GM18873 (cell line): Measurements from ENCODE around the gene SFXN5.

Experiments used
- ATAC-seq: cut with Tn5 transposase; IDR thresholded peaks from one replicate; pipeline ENCODE4 v1.9.1; 2021; ENCODE audit warnings: mild to moderate bottlenecking, moderate library complexity, moderate number of reproducible peaks; ENCODE audit not compliant: unreplicated experiment, low FRiP score

SFXN5 gene

GRCh38 chr2:73053316-73054114 lies 18.0 kb downstream of the SFXN5 start:
- no peak for ATAC-seq

DNA sequence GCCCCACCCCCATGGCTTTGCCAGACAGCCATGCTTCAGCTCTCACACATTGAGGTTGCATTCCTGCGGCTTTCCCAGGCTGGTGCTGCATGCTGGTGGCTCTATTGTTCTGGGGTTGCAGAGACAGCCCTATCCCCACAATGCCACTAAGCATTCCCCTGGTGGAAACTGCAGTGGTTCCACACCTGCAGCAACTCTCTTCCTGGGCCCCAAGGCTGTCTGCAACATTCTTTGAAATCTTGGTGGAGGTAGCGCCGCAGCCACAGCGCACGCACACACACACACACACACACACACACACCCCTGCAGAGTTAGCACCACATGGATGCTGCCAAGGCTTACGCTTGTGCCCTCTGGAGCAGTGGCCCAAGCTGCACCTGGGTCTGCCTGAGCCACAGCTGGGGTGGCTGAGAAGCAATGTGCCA lies 21.4 kb downstream of the SFXN5 start:
- no peak for ATAC-seq

DNA sequence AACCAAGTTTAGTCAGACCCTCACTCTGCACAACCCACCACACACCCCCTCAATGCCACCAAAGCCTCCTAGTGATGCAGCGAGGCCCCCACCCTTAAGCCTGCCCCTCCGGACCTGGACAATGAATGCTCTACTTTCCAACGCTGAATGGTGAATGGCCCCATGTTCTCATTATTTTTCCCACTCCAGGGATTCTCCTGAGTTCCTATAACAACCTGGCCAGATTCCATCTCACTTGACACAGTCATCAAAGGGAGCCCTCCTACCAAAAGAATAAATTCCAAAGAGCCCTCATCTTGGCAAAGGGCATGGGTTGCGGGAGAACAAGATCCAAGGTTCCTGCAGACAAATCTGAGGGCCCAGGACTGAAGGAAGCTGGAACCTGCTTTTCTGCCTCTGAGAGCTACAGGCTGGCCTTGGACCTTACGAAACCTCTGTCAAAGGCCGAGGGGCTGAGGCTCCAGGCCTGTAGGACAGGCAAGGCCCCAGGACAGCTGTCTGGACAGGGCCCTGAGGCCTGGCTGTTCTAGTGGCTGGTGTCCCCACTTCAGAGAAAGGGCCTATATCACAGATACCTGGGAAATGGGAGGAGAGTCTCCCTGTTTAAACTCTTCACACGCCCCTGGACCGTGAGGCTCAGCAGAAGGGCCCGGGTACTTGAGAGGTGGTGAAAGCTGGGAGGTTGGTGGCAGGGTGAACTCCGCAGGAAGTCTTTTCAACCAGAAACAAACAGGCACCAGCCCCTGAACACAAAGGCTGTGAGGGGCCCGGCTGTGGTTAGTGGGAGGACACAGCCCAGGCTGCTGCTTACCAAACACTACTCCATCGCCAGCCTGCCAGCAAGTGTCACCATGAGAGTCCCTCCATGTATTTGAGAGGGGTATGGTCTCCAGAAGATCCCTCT lies 27.3 kb downstream of the SFXN5 start:
- ATAC-seq: no peak

DNA sequence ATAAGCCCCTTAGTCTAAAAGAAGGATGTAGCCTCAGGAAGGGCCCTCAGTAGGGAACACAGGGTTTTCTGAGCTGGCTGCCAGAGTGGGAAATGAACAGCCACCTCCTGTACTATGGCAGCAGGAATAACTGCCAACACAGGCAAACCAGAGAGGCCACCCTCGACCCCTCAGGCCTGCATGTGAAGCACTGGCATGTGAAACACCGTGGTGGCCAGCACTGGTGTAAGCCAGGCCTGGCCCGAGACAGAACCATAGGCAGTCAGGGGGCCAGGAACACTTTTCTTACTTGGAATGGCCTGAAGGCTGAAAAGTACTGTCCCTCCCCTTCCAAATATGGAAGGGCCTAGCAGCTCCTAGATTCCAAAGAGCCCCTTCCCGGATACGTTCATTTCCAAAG lies 28.2 kb downstream of the SFXN5 start:
- no peak for ATAC-seq

GRCh38 chr2:73037947-73038585 lies 33.4 kb downstream of the SFXN5 start:
- ATAC-seq: no peak

DNA sequence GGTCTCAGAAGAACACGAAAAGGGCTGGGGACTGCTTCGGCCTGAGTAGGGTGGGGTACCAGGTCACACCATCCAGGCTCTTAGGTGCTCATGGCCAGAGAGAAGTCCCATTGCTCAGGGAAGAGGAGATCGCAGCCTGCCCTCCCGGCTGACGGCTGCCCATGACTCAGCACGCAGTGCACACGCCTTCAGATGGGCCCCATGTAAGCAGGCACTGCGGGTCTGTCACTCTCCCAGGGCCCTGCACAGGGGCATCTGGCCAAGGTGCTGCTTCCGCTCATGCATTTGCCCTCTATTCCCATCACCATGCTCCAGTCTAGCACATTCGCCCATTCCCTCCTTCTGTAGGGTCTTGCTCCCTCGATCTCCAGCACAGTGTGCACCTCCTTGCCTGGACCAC lies 34.7 kb downstream of the SFXN5 start:
- no peak for ATAC-seq

DNA sequence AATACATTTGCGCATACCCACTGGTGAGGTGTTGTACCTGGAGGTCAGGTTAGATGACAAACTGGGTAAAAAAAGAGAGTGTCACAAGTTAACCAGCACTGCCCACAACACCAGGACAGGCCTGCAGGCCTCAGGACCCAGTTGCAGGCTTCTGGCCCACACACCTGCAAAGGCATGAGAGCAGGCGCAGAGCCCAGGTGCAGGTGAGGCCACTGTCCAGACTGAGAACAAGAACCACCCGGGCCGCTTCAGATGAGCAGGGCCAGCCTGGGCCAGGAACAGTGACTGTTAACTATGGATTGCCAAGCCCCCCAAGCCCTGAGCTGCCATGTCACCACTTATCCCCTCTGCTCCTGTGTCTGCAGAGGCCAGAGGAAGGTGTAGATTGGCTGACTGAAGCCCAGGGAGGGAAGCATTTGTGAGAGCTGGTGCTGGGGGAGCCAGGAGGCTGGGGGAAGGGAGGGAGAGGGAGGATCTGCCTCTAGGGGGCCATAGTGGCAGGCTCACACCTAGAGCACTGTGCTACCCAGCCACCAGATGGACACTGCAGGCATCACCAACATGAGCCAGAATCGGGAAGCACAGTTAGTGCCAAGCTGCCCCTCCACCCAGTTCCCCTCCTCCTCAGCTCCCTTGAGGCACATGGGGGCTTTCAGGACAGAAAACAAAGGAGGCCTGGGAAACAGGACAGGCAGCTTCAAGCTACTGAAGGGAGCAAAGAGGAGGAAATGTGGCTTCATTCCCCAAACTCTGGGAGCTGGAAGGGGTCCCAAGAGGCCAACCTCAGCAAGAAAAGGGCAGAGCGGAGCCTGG lies 35.4 kb downstream of the SFXN5 start:
- no peak for ATAC-seq

DNA sequence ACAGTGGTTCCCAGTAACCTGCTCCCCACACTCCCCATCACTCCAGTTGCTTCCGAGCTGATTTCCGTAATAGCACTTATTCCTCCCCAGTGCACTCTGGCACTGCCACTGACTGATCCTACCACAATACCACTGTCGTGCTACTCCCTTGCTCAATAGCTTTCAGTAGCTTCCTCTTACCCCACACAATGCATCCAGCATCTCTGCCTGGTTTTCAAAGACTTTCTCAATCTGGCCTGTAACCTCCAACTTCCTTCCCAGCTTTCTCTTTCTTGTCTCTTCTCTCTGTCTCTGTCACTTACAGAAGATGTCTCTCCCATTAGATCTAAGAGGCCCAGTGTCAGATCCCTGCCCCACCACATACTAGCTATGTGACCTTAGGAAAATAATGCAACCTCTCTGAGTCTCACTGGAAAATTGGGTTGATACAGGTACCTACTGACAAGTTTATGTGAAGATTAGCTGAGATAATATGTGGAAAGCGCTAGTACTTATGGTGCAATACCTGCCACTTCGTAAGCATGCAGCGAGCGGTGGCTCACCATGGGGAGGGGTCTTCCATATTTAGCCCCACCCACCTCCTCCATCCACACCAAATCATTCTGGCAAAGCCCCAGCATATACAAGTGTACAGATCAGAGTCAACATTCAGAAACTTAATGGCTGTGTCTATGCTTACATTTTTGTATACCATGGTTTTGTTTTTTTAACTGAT lies 36.7 kb downstream of the SFXN5 start:
- ATAC-seq: no peak

DNA sequence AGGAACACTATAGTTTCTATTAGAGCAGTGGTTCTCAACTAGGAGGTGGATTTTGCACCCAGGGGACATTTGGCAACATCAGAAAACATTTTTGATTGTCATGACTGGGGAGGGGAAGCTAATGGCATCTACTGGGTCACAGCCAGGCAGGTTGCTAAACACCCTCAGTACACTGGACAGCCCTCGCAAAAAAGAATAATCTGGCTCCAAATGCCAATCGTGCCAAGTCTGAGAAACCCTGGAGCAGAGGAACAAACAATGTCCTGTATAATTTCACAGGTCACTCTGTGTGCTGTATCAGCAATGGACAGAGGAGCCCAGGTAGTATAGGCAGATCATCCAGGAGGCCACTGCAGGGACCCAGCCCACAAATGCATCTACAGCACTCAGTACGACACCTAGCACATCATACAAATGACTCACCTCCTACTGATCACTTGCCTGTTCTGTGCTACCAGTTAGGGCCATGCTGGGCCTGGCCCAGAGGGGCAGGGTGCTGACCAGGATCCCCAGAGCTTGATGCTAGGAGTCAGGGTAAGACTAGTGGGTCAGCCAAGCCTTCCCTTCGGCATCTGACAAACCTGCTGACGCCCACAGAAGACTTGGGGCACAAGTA lies 37.6 kb downstream of the SFXN5 start:
- ATAC-seq: no peak

GRCh38 chr2:73033142-73033765 lies 38.3 kb downstream of the SFXN5 start:
- ATAC-seq: no peak

- no peak for ATAC-seq
Measured at GRCh38 chr2:73032702-73033097, 38.8 kb downstream of the SFXN5 start.

DNA sequence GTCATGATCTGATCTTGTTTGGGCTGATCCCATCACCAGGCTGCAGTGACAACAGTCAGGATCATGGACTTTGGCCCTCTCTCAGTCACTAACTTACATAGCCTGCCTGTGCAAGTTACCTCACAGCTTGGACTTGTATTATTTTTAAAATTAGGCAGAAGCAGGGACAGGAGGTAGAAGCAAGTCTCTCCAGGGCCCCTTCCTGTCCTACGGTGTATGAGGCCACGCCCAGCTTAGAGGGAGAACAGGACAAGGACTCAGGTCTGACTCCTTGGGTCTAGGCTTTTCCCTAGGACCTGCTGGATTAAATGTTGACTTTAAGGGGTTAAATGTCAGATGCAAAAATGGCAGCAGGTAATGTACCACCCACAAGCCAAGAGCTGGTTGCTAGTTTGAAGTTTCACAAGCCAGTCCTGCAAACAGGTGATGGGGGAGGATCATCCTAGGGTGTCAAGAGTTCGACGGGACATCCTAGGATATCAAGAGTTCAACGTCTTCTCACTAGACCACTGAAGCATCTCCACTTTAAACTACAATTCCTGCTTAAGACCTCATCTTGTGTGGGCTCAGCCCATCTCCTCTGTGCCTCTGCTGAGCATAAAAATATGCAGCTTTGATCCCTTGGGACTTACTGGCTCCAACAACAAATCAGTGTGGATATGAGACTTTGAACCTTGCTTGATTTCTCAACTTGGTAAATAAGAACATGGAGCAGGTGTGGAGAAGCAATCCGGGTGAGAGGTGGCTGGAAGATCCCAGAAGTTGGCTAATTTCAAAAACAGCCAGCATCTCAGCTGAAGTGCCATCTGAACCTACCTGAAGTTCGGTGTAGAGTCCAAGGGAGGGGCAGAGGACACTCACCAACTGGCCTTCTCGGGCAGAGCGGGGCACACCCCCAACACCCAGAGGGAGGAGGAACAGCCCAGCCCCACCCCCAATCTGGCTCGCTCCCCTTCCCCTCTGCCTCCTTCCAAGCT lies 39.5 kb downstream of the SFXN5 start:
- ATAC-seq: no peak

DNA sequence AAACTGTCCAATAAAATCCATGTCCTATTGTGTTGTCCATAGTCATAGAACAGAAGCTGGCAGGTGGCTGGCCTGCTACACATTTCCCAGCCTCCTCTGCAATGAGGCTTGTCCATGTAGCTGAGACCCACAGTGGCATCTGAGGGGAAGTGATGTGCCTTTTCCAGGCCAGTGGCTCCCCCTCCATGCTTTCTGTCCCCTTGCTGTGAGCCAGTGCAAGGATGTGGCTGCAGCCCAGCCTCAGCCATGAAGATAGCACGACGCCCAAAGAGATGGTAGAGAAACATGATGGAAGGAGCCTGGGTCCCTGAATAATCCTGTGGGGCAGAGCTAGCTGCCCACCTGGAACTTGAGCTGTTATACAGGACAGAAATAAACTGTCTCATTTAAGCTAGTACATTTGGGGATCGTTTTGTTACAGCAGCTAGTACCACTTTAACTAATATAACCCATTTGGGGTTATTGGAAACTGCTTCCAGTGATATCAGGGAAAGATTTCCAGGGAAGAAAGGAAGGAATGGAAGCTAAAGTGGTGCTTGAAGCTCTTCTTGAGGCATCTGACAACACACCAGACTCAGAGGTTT lies 40.3 kb downstream of the SFXN5 start:
- ATAC-seq: no peak

DNA sequence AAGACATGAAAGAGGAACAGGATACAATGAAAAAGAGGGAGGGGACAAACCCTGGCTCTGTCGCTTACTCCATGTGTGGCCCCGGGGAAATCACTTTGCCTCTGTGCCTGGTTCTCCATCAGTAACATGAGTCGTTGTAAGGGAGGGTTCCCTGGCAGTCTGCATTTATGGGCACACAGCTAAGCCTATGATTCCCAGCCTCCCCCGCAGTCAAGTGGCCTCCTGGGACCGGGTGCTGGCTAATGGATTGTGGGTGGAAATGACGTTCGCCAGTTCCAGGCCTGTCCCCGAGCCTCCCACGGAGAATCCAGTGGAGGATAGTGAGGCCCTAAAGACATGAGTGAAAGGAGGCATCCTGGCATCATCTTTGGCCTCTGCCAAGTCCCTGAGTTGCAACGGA lies 42.7 kb downstream of the SFXN5 start:
- ATAC-seq: no peak

DNA sequence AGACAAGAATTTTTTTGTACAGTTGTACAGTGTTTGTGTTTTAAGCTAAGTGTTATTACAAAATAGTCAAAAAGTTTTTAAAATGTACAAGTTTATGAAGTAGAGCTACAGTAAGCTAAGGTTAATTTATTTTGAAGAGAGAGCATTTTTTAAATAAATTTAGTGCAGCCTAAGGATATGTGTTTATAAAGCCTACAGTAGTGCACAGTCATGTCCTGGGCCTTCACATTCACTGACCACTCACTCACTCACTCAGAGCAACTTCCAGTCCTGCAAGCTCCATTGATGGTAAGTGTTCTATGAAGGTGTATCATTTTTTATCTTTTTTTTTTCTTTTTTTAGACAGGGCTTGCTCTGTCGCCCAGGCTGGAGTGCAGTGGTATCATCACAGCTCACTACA lies 44.2 kb downstream of the SFXN5 start:
- no peak for ATAC-seq

- ATAC-seq: no peak
Measured at GRCh38 chr2:73023497-73023896, 48.0 kb downstream of the SFXN5 start.

DNA sequence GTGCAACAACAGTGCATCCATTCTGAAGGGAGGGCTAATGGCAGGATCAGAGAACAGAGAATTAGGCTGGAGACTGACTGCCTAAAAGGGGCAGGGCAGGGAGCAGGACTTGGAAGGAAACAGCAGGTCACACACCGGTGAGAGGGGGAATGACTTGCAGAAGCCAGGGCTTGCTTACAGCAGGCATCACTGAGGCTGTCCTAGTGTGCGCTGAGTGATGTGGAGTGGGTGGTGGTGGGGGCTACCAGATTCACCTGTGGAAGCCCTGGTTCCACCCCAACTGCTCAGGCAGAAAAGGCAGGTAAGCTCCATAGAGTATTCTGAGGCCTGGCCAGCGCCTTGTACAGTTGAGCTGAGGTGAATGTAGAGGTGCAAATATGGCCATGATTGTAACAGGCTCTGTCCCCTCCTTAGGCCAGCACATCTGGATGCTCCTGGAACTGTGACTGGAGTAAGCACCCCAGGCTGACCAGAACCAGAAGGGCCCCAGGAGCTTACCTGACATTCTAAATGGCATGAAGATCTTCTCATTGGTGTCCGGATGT lies 49.4 kb downstream of the SFXN5 start:
- ATAC-seq: no peak
